Measurements from ENCODE around the gene CACNB3.
A peak's percentile ranks its signal among the peaks of the same experiment; 100 is the strongest.
"Not testable (repeated sequence)": the region's sequence is repeated elsewhere in the genome, so short reads cannot be mapped to it uniquely, and the experiment has no call there.

CACNB3 gene

GRCh38 chr12:48818831-48819590, 715 bp downstream of the CACNB3 start:
- no peak for DNase-seq (ENCODE audit: low spot score)

- DNase-seq (ENCODE audit: low spot score) = no peak
Observed at GRCh38 chr12:48819986-48820725, 1.9 kb downstream of the CACNB3 start.

- DNase-seq (ENCODE audit: low spot score) = no peak
Observed at GRCh38 chr12:48822139-48822538, 3.8 kb downstream of the CACNB3 start.

GRCh38 chr12:48822711-48823110, 4.4 kb downstream of the CACNB3 start:
- no peak for DNase-seq (ENCODE audit: low spot score)

GRCh38 chr12:48823281-48823680, 5.0 kb downstream of the CACNB3 start:
- no peak for DNase-seq (ENCODE audit: low spot score)

- no peak for DNase-seq (ENCODE audit: low spot score)
Observed at GRCh38 chr12:48824112-48824511, 5.8 kb downstream of the CACNB3 start.

- DNase-seq (ENCODE audit: low spot score) = no peak
Observed at GRCh38 chr12:48824905-48825304, 6.6 kb downstream of the CACNB3 start.

- no peak for DNase-seq (ENCODE audit: low spot score)
Observed at GRCh38 chr12:48826209-48826855, 8.0 kb downstream of the CACNB3 start.

- no peak for DNase-seq (ENCODE audit: low spot score)
Observed at GRCh38 chr12:48827026-48827425, 8.7 kb downstream of the CACNB3 start.

- DNase-seq (ENCODE audit: low spot score) = no peak
Observed at GRCh38 chr12:48827513-48828096, 9.3 kb downstream of the CACNB3 start.

GRCh38 chr12:48828293-48828692, 10.0 kb downstream of the CACNB3 start:
- DNase-seq (ENCODE audit: low spot score) = no peak

- no peak for DNase-seq (ENCODE audit: low spot score)
Observed at GRCh38 chr12:48828841-48829575, 10.7 kb downstream of the CACNB3 start.

GRCh38 chr12:48831257-48831656, 13.0 kb downstream of the CACNB3 start:
- DNase-seq (ENCODE audit: low spot score) = no peak

- DNase-seq (ENCODE audit: low spot score) = no peak
Observed at GRCh38 chr12:48832321-48833060, 14.2 kb downstream of the CACNB3 start.

- DNase-seq (ENCODE audit: low spot score) = no peak
Observed at GRCh38 chr12:48838048-48838447, 19.8 kb downstream of the CACNB3 start.

- not testable (repeated sequence) for DNase-seq (ENCODE audit: low spot score)
Observed at GRCh38 chr12:48842021-48842420, 23.7 kb downstream of the CACNB3 start.

GRCh38 chr12:48851883-48852733, 33.8 kb downstream of the CACNB3 start, which contains the start of gene DDX23:
DDX23 (minus strand) TSS chr12:48852163; CDS start chr12:48845782, 6,381 bp downstream.
- DNase-seq (ENCODE audit: low spot score) = peak; percentile 98

GRCh38 chr12:48852734-48853688, 34.7 kb downstream of the CACNB3 start:
- DNase-seq (ENCODE audit: low spot score) = peak; percentile 93

- no peak for DNase-seq (ENCODE audit: low spot score)
Observed at GRCh38 chr12:48854488-48854887, 36.2 kb downstream of the CACNB3 start.

Measured in putamen (tissue), 1 donor.